Heart left ventricle (tissue), 13 donors: ENCODE results near the gene TLE1.

Experiments used
- CTCF ChIP-seq, 12 donors: fragments of 200-600 bp; sonication (generic) in 4 of 12; IDR thresholded peaks; one replicate each; pipeline versions ENCODE4 v1.5.0 to v1.8.0; 2018 to 2022; ENCODE audit warnings: antibody characterized with exemption in 12 of 12, mild to moderate bottlenecking in 5 of 12
- POLR2A ChIP-seq, 2 donors: fragments of 450-650 bp; IDR thresholded peaks; one replicate each; pipeline ENCODE4 v1.6.1; 2017; ENCODE audit warnings: antibody characterized with exemption in 2 of 2, mild to moderate bottlenecking in 2 of 2, moderate library complexity in 2 of 2
- donor health status: ischemic (EF 13 %, LVEDD 7.1; RV severe dilation, severe dysfunction).
- donor health status: DM: no; HTN: yes; CAD: no.
- donor health status: DM: no; HTN: no; CAD: no.
- donor health status: ischemic (EF 25% LVEDD 6.9; RV normal size, moderate dysfunction).
- donor health status: ischemic (EF 25% LVEDD 5.7; RV mildly dilated, moderate dysfunction).
- donor health status: ischemic (EF 35%, LVEDD 5.7; RV mildly dilated, moderate dysfunction).
- donor health status: nonischemic (EF 11% LVEDD 7.7; RV severe dilation, severe dysfunction).
- donor health status: DM: yes; HTN: yes; CAD: no.
- donor health status: PGD.
- donor health status: ischemic (EF 29% LVEDD 5.4; RV normal size, mild dysfunction).
- donor health status: nonischemic (EF 23%, LVEDD 6.1; RV moderate dilation, normal function).

- TF ChIP-seq CTCF (IDR thresholded peaks at IDR 0.05) (no peak), POLR2A (IDR thresholded peaks at IDR 0.05) (no peak)
Measured at GRCh38 chr9:81586786-81587185, 102.6 kb downstream of the TLE1 start.
